Calu3 (cell line): ENCODE data around the gene SLC40A1. TPM values are rescaled to one million over a fixed set of nuclear protein-coding genes. Genes with fewer than 3 reads are reported as not detected.

ENCODE experiments used
- BruUV-seq: library from RNA; stranded (reverse); fragments of 400-500 nt; replicated peaks from 2 replicates; lab custom pipeline; 2021; lab: Mats Ljungman, UMichigan
- CTCF ChIA-PET: fragments of 300-600 bp; sonication (Branson Sonifier 250); formaldehyde crosslinking; loops from one replicate; lab custom pipeline; 2022; ENCODE audit warnings: antibody characterized with exemption; lab: Charles Lee
- DNase-seq: peaks from one replicate; pipeline ENCODE4 v3.0.0; 2022
- H3K27ac Mint-ChIP-seq: one replicate; pipeline ENCODE4 v1.8.0; 2022; ENCODE audit warnings: mixed read lengths; ENCODE audit not compliant: unreplicated experiment
- H3K27me3 Mint-ChIP-seq: one replicate; pipeline ENCODE4 v1.8.0; 2022; ENCODE audit warnings: mixed read lengths; ENCODE audit not compliant: unreplicated experiment
- H3K36me3 Mint-ChIP-seq: one replicate; pipeline ENCODE4 v1.8.0; 2022; ENCODE audit warnings: mild to moderate bottlenecking, moderate library complexity, mixed read lengths; ENCODE audit not compliant: insufficient read depth, unreplicated experiment
- H3K4me1 Mint-ChIP-seq: one replicate; pipeline ENCODE4 v1.8.0; 2022; ENCODE audit warnings: mild to moderate bottlenecking, low read depth, mixed read lengths; ENCODE audit not compliant: unreplicated experiment
- H3K4me3 Mint-ChIP-seq: one replicate; pipeline ENCODE4 v1.8.0; 2022; ENCODE audit warnings: mild to moderate bottlenecking, low read depth, moderate library complexity, mixed read lengths; ENCODE audit not compliant: unreplicated experiment
- H3K9me3 Mint-ChIP-seq: one replicate; pipeline ENCODE4 v1.8.0; 2022; ENCODE audit warnings: low read depth, mixed read lengths; ENCODE audit not compliant: unreplicated experiment
- intact Hi-C: fragments of 100-400 bp; cut with micrococcal nuclease; formaldehyde crosslinking; loops from one replicate; pipeline ENCODE4 v1.10.0; 2022; ENCODE audit not compliant: unreplicated experiment
- total RNA-seq: library from RNA; stranded (reverse); gene quantifications from 2 replicates; pipeline ENCODE4 v1.2.3, GENCODE V29; 2022
- TF ChIP-seq, protein P1 (sequence below): fragments of 200-600 bp; IDR thresholded peaks from one replicate; pipeline ENCODE4 v1.8.0; 2022; ENCODE audit warnings: antibody characterized with exemption; ENCODE audit not compliant: unreplicated experiment

The SLC40A1 gene
- total RNA-seq, 1 experiment from 2014 or later, result 37.6 TPM

DNA sequence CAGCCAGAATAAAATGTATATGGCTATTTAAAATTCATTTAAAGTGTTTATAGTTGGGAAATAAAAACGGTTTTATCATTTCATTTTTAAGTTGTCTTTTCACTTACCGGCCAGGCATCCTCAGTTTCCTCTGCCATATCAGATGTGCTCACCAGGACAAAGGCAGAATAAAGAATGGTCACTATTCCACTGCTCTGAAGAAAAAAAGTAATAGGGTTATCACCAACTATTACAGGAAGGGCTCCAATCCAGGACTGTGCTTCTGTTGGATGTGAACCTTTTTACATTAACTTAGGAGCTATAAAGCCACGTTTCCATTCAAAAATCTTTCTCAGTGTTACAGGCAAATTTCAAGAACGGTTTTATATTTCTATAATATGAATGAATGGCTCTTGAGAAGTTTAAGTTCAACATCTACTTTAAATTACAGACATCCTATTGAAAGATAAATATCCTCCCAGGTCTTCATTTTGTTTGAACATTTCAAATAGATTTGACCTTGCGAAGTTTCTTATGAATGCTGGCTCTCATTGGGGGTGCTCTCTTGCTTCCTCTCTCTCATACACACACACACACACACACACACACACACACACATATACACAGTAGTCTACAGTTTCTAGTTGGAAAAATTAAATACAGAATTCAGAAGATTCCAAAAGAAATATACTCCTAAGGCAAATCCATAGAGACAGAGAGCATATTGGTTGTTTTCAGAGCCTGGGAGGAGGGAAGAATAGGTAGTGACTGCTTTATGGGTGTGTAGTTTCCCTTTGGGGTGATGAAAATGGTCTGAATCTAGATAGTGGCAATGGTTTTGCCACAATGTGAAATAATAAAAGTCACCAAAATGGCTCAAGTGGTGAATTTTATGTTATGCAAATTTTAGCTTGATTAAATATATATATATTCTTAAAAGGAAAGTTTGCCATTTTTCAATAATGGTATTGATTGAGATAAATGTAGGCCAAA lies 2.9 kb upstream of the SLC40A1 start:
- Mint-ChIP-seq H3K4me1 (peaks cover 35% of the 10 kb centered on the region), H3K9me3 (no peaks in the 10 kb centered on the region), H3K27me3 (no peaks in the 10 kb centered on the region), H3K27ac (no peak overlapping the region), H3K36me3 (peaks cover 24% of the 10 kb centered on the region), H3K4me3 (no peak overlapping the region)
- intact Hi-C loops, result no loop called here
- TF ChIP-seq, protein P1, sequence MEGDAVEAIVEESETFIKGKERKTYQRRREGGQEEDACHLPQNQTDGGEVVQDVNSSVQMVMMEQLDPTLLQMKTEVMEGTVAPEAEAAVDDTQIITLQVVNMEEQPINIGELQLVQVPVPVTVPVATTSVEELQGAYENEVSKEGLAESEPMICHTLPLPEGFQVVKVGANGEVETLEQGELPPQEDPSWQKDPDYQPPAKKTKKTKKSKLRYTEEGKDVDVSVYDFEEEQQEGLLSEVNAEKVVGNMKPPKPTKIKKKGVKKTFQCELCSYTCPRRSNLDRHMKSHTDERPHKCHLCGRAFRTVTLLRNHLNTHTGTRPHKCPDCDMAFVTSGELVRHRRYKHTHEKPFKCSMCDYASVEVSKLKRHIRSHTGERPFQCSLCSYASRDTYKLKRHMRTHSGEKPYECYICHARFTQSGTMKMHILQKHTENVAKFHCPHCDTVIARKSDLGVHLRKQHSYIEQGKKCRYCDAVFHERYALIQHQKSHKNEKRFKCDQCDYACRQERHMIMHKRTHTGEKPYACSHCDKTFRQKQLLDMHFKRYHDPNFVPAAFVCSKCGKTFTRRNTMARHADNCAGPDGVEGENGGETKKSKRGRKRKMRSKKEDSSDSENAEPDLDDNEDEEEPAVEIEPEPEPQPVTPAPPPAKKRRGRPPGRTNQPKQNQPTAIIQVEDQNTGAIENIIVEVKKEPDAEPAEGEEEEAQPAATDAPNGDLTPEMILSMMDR, result no peak
- no TSS peak for BruUV-seq
- CTCF ChIA-PET, result no interaction called here
- DNase-seq, result no peak

DNA sequence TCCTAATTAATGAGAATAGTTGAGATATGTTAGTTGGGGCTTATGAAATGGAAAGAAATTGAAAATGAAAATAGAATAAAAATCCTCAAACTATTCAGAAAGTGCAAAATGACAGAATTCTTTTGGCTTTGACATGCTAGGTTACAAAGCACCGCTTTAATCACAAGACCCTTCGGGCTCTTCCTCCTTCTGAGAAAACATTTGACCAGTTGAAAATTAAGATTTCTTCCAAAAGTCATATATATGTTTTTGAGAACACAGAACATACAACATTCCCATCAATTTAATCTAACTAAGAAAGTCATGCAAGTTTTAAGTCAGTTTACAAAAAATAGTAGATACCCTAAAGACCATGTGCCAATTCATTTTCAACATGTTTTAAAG lies 2.2 kb upstream of the SLC40A1 start:
- Mint-ChIP-seq H3K27me3 (no peaks in the 10 kb centered on the region), H3K4me3 (no peak overlapping the region), H3K9me3 (no peaks in the 10 kb centered on the region), H3K36me3 (peaks cover 24% of the 10 kb centered on the region), H3K4me1 (peaks cover 42% of the 10 kb centered on the region), H3K27ac (no peak overlapping the region)
- TF ChIP-seq, protein P1, result no peak
- CTCF ChIA-PET, result no interaction called here
- intact Hi-C loops, result no loop called here
- no peak for DNase-seq
- no TSS peak for BruUV-seq

DNA sequence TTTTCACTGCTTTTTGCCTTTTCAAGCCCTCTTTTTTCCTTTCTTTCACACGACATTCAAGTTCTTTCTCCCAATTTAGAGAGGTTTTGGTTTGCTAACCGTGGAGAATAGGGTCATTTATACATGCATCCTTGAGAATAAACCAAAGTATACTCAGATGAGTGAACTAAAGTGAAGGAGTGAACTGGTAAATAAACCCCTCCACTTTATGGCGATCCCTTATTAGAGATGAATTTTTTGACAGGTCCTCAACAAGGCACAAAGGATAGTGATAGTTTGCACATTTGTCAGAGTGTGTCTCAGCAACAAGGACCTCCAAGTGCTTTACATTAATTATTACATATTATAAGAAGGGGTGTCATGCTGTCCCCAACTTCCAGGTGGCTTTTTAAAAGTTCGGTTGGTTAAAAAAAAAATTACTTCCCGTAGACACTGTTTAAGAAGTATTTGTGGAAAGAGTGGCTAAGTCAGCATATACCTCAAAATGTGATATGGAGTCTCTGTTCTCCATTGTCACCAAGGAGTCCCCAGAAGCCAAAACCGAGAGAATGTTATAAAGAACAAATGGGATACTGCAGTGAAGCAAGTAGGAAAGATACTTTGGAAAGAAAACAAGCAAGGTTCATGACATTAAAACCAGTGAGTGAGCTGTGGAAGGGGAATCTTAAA lies 1.7 kb upstream of the SLC40A1 start:
- H3K9me3 Mint-ChIP-seq, result no peaks in the 10 kb centered on the region
- CTCF ChIA-PET, result no interaction called here
- TF ChIP-seq, protein P1, result no peak
- H3K36me3 Mint-ChIP-seq, result peaks cover 25% of the 10 kb centered on the region
- no peaks in the 10 kb centered on the region for H3K27me3 Mint-ChIP-seq
- peak overlapping the region; percentile 98 for H3K4me3 Mint-ChIP-seq
- H3K4me1 Mint-ChIP-seq, result peaks cover 48% of the 10 kb centered on the region
- no peak for DNase-seq
- intact Hi-C loops, result no loop called here
- peak overlapping the region; percentile 80 for H3K27ac Mint-ChIP-seq
- no TSS peak for BruUV-seq

DNA sequence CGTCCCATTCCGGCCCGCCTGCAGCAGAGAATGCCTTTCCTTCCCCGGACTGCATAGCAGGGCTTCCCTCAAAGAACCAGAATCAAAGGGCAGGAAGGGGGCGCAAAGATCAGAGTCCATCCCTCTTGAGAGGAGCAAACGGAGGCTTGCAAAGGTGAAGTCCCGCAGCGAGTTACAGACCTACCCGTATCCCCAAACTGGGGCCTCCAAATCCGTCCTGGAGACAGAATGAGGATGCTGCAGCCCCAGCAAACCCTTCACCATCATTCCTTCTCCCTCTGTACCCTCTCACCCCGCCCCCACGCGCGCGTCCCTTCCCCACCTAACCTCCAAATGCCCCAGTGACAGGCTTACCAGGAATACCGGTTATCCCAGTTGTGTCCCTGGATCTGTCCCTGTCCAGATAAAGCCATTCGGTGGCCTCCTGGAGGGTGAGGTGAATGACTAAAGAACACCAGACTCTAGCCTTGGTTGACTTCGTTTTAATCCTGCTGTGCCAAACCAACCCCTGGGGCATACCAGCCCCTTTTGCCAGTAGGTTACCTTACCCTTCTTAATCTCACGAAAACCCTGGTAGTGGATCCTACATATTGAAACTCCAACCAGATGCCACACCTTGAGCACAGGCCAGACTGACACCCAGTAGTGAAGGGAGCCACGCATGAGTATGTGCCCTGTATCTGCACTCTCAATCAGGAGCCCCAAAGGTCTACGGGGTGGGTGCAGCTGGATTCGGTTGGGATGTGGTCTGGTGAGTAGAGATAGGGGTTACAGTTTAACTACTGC lies 961 bp upstream of the SLC40A1 start:
- H3K27ac Mint-ChIP-seq, result peak overlapping the region; percentile 80

More for the DNA sequence above, 961 bp upstream of the SLC40A1 start:
- Mint-ChIP-seq H3K27me3 (no peaks in the 10 kb centered on the region), H3K4me1 (peaks cover 55% of the 10 kb centered on the region), H3K9me3 (no peaks in the 10 kb centered on the region), H3K36me3 (peaks cover 28% of the 10 kb centered on the region), H3K4me3 (peak overlapping the region; percentile 98)
- intact Hi-C loops, result no loop called here
- TF ChIP-seq, protein P1, result no peak
- DNase-seq, result peak; percentile 42
- no TSS peak for BruUV-seq
- CTCF ChIA-PET, result no interaction called here
